GM15510 (cell line): ENCODE measurements around the gene RNF4.

Experiments
- POLR2A ChIP-seq: IDR thresholded peaks from 3 replicates; pipeline ENCODE4 v1.6.1; 2011; ENCODE audit warnings: borderline replicate concordance; ENCODE audit not compliant: insufficient read length; ENCODE audit errors: extremely low read depth

The RNF4 gene

DNA sequence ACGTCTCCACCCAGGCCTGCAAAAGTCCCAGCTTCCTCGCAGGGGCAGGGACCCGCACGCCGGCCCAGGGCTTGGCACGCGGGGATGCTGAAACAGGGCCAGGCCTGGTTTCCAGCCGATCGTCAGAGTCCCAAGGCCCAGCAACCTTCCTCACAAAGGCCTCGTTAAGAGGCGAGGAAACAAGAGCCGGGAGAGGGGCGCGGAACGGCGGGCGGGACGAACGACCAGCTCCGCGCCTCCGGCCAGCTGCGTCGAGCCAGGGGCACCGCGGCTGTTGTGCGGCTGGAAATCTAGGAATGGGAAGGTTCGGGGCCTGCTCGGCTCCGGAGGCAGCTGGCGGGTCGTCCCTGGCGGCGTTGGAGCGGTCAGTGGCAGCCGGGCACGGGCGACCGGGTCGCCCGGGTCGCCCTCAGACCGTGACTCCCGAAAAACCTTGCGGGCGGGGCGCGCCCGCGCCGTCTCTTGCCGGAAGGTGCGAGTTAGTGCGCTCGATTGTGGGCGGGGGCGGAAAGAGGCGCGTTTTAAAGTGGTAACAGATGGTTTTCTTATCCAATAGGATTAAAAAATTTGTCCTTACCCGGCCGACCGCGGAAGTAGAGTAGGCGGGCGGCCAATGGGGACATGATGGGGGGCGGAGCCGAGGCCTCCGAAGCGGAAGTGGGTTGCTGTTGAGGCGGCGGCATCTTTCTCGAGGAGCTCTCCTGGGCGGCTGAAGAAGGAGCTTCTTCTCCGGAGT is at the start of gene RNF4:
RNF4 (plus strand) TSS at position 651 of the 736 bp plus-strand sequence. CDS start 21,388 bp downstream, outside the sequence.
- TF ChIP-seq POLR2A: peak; percentile 81

GRCh38 chr4:2419814-2420213 is 49.1 kb upstream of the RNF4 start:
- TF ChIP-seq POLR2A: no peak

DNA sequence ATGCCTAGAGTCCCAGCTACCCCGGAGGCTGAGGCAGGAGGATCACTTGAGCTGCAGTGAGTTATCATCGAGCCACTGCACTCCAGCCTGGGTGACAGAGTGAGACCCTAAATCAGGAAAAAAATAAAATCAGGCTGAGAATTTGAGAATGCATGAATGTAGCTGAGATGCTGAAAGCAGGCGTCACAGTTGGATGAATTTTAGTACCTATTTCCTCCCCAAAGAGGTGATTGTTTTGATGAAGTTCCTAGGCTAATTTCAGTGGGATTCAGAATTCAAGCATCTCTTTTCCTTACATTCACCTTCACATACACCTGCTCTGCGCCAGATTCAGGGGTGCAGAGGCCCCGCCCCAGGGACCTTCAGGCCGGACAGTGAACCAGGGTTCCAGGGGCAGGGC is 47.0 kb upstream of the RNF4 start:
- TF ChIP-seq POLR2A: no peak

DNA sequence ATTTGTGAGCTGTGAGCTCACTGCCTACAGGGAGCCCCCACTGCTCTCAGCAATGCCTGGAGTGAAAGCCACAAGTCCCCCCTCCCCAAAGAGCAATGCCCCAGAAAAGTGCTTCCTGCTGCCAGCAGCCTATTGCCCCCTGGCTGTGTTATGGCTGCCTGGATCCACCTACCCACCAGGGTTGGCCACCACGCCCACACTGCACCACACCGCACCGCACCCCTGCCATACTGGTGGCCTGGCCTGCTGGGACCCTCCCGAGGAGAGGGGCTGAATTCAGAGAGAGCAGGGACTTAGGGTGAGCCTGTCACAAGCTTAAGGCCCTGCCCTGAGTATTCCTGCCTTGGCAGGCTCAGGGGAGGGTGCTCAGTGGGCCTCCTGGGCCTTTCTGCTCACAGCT is 45.8 kb upstream of the RNF4 start:
- no peak for TF ChIP-seq POLR2A

DNA sequence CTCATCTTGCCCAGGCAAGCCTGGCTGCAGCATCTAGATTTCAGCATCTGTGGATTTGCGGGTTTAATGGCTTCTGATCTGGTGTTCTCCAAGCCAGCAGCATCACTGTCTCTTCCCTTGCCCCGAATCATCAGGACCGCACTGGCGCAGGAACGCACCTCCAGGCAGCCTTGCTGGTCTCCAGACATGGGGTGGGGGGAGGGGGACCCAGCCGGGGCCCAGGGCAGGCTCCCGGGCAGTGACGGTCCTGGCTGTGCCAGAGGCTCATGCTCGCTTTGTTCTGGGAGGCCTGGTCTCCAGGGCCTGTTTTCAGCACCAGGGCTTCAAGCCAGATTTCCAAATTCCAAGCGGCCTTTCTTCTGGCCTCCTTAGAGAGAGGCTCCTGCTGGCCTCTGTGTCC is 45.2 kb upstream of the RNF4 start:
- TF ChIP-seq POLR2A: no peak

GRCh38 chr4:2424581-2424980 is 44.3 kb upstream of the RNF4 start:
- TF ChIP-seq POLR2A: no peak

- TF ChIP-seq POLR2A: no peak
These were observed 43.4 kb upstream of the RNF4 start for GRCh38 chr4:2425386-2426068.

DNA sequence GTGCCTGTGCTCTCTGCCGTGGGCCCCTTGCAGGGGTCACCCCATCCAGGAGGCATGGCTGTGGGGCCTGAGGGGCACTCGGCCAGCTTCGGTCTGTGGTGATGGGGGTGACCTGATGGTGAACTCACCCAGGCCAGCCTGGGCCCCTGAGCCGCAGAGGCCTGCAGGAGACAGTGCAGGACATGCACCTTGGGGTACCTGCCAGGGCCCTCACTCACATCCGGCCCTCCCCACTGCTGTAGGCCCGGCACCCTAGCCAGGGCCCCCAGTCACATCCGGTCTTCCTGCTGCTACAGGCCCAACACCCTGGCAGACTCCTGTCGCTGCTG is 42.9 kb upstream of the RNF4 start:
- TF ChIP-seq POLR2A: no peak

- no peak for TF ChIP-seq POLR2A
These were observed 42.1 kb upstream of the RNF4 start for GRCh38 chr4:2426711-2427275.

DNA sequence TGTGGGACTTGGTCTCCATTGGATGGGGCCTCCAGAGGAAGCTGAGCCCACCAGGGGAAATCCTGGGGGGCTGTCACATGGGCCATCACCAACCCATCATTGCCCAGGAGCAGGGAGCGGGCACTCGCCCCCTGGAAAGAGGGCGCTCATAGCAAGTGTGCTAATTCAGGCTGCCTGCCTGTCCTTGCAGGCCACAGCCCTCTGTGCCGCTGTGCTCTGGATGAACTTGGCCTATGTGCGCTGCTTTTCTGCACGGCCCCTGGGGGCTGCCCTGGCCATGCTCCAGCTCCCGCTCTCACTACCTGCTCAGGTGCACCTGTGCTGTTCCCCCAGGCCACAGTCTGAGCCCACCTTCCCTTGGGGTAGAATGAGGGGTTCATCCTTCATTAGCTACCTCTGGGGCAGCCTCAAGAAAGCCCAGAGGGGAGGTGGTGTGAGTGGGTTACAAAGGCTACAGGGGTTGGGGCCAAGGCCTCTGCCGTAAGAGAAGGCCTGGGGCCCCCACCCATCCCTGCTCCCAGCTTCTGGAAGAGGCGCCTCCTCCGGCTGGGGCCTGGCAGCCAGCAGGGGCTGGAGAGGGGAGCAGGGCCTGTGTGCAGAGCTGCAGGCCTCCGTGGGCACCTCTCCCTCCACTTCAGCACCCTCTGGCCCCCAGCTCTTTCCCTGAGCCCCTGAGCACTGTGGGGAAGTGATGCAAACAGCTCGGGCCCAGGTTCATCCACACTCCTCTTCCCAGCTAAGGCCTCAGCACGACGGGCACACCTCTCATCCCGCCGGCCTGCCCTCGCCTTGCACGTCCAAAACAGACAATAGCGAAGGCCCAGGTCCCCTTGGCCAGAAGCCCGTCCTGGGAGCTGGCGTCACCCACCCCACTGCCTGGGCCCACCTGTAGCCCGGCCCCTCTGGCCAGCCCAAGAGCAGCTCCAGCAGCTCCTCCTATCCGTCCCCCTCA is 41.2 kb upstream of the RNF4 start:
- TF ChIP-seq POLR2A: no peak

DNA sequence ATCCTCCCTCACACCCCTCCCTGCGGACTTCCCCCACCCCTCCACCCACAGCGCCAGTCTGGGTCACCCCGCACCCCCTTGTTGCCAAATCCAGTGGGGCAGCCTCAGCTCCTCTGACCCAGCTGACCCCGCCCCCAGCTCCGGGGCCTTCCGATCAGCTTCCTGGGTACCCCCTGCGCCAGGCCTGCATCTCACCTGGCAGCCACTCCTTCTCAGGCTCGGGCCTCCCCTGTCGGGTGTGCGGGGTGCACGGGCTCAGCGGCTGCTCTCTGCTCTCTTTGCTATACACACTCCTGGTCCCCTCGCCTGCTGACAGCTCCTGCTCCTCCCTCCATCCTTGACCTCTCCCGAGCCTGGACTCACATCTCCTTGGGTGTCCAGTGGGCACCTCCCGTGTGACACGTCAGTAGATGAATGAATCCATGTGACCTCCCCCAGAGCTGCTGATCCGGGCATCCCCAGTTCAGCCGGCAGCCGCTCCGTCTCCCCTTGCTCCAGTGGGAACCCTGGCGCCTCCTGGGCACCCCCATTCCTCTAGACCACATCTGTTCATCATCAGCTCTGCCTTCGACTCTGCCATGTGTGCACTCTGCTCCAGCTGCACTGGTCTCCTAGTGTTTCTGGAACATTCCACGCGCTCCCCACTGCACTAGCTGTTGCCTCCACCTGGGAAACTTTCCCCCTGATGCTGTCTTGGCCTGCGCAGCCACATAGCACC is 40.3 kb upstream of the RNF4 start:
- no peak for TF ChIP-seq POLR2A

DNA sequence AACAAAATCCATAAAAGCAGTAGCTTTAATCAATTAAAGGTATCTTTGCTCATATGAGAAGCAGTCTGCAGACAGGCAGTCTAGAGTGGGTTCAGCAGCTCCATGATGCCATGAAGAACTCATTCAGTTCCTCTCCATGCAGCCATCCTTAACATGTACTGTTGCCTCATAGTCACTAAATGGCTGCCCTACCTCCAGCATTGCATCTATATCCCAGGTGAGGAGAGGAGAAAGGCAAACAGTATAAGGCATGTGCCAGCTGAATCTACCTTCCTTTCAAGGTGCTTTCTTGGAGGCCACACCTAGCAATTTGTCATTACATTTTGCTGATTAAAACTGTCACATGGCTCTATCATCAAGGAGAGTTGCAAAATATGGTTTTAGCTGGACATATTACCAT is 36.9 kb upstream of the RNF4 start:
- no peak for TF ChIP-seq POLR2A

GRCh38 chr4:2432991-2433530 is 35.8 kb upstream of the RNF4 start:
- TF ChIP-seq POLR2A: no peak
